CD4-positive, alpha-beta T cell (primary cell): Measurements from ENCODE around the gene PCLO. TPM values are rescaled to one million over a fixed set of nuclear protein-coding genes. Genes with fewer than 3 reads are reported as not detected.

Experiments
- ATAC-seq: fragments of 200-7000 bp; cut with Tn5 transposase; one replicate; pipeline ENCODE4 v1.10.0; 2022; ENCODE audit warnings: mild to moderate bottlenecking; ENCODE audit not compliant: poor library complexity
- CTCF ChIA-PET: fragments of 350-600 bp; sonication (Branson Sonifier 250); formaldehyde crosslinking; loops from one replicate; lab custom pipeline; 2021; ENCODE audit warnings: antibody characterized with exemption, inconsistent platforms; lab: Charles Lee
- POLR2A ChIA-PET: fragments of 350-600 bp; sonication (Branson Sonifier 250); formaldehyde crosslinking; loops from one replicate; lab custom pipeline; 2021; ENCODE audit warnings: antibody characterized with exemption, inconsistent platforms; lab: Charles Lee
- DNase-seq, 14 experiments: peaks; one replicate each; pipeline ENCODE4 v3.0.0-alpha.2; 2013 to 2020; ENCODE audit warnings: mixed read lengths in 2 of 14
- H3K27ac ChIP-seq, 2 donors: one replicate each; pipeline versions ENCODE4 v1.5.1 to v1.7.0; 2013; ENCODE audit warnings: low read length in 2 of 2, low read depth in 1 of 2, mild to moderate bottlenecking in 1 of 2
- H3K27me3 ChIP-seq, 2 experiments: 1 replicate in 1 of 2; 2 replicates in 1 of 2; pipeline versions ENCODE4 v1.6.1 to v1.7.0; 2013; ENCODE audit warnings: low read length in 2 of 2, control low read depth in 1 of 2, mild to moderate bottlenecking in 1 of 2, moderate library complexity in 1 of 2; ENCODE audit not compliant: insufficient read depth in 2 of 2, control insufficient read depth in 1 of 2
- H3K36me3 ChIP-seq: one replicate; pipeline ENCODE4 v1.6.1; 2013; ENCODE audit warnings: low read length, control low read depth; ENCODE audit not compliant: insufficient read depth
- H3K4me1 ChIP-seq: one replicate; pipeline ENCODE4 v1.6.1; 2013; ENCODE audit warnings: low read length, control low read depth; ENCODE audit not compliant: insufficient read depth
- H3K4me3 ChIP-seq: one replicate; pipeline ENCODE4 v1.5.1; 2013; ENCODE audit warnings: mild to moderate bottlenecking, low read length, moderate library complexity
- H3K9me3 ChIP-seq, 2 experiments: 1 replicate in 1 of 2; 2 replicates in 1 of 2; pipeline versions ENCODE4 v1.6.1 to v1.7.0; 2013; ENCODE audit warnings: low read length in 2 of 2, mild to moderate bottlenecking in 2 of 2, control low read depth in 1 of 2, moderate library complexity in 1 of 2; ENCODE audit not compliant: control insufficient read depth in 1 of 2, insufficient read depth in 1 of 2
- H3K27ac Mint-ChIP-seq: one replicate; pipeline ENCODE4 v1.8.0; 2020; ENCODE audit warnings: mixed read lengths
- H3K27me3 Mint-ChIP-seq: one replicate; pipeline ENCODE4 v1.8.0; 2021; ENCODE audit warnings: mixed read lengths
- H3K36me3 Mint-ChIP-seq: one replicate; pipeline ENCODE4 v1.8.0; 2021; ENCODE audit warnings: low read depth, mixed read lengths
- H3K4me1 Mint-ChIP-seq: one replicate; pipeline ENCODE4 v1.8.0; 2021; ENCODE audit warnings: low read depth, mixed read lengths
- H3K4me3 Mint-ChIP-seq: one replicate; pipeline ENCODE4 v1.8.0; 2020; ENCODE audit warnings: mild to moderate bottlenecking, mixed read lengths
- H3K9me3 Mint-ChIP-seq: one replicate; pipeline ENCODE4 v1.8.0; 2020; ENCODE audit warnings: mixed read lengths
- intact Hi-C, 2 experiments: fragments of 100-400 bp; cut with DNase I in 1 of 2; cut with micrococcal nuclease in 1 of 2; formaldehyde crosslinking; loops; one replicate each; pipeline versions ENCODE4 v1.15.1 to v1.9.0; 2023 to 2025; cut with DNase I, micrococcal nuclease
- total RNA-seq, 174 experiments: library from RNA in 2 of 174; stranded (reverse) in 2 of 174; gene quantifications; one replicate each; pipeline ENCODE4 v1.2.3 and lab custom pipeline; 2021 to 2026
- TF ChIP-seq, protein P1 (sequence below): fragments of 200-600 bp; IDR thresholded peaks from one replicate; pipeline ENCODE4 v1.8.0; 2022; ENCODE audit warnings: antibody characterized with exemption, mild to moderate bottlenecking

Gene PCLO
- total RNA-seq, 2 experiments from 2014 or later, result not detected

DNA sequence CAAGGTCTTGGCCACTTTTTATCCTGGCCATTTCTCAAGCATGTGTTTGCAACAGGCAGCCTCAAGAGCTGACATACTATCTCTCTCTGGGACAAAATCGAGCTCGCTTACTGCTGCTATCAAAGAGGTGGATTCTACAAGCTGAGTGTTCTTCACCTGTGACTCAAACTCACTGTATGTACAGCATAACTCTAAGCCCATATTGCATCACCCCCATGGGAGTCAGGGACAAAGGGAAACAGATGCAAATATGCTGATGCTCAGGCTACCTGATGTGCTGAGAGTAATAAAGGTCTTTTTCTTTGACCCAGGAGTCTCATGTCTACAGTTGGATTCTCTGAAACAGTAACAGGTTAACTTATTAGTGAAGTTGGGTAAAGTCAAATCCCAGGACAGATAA lies 45.2 kb downstream of the PCLO start:
- Mint-ChIP-seq H3K9me3 (peaks cover 7% of the 10 kb centered on the region), H3K27me3 (no peaks in the 10 kb centered on the region), H3K4me3 (no peak overlapping the region), H3K4me1 (no peaks in the 10 kb centered on the region), H3K36me3 (no peaks in the 10 kb centered on the region), H3K27ac (no peak overlapping the region)
- POLR2A ChIA-PET, result no interaction called here
- H3K4me3 ChIP-seq, result no peak overlapping the region
- no peak for DNase-seq
- no peaks in the 10 kb centered on the region for H3K36me3 ChIP-seq
- H3K4me1 ChIP-seq, result no peaks in the 10 kb centered on the region
- H3K27ac ChIP-seq, result no peak overlapping the region
- TF ChIP-seq, protein P1, sequence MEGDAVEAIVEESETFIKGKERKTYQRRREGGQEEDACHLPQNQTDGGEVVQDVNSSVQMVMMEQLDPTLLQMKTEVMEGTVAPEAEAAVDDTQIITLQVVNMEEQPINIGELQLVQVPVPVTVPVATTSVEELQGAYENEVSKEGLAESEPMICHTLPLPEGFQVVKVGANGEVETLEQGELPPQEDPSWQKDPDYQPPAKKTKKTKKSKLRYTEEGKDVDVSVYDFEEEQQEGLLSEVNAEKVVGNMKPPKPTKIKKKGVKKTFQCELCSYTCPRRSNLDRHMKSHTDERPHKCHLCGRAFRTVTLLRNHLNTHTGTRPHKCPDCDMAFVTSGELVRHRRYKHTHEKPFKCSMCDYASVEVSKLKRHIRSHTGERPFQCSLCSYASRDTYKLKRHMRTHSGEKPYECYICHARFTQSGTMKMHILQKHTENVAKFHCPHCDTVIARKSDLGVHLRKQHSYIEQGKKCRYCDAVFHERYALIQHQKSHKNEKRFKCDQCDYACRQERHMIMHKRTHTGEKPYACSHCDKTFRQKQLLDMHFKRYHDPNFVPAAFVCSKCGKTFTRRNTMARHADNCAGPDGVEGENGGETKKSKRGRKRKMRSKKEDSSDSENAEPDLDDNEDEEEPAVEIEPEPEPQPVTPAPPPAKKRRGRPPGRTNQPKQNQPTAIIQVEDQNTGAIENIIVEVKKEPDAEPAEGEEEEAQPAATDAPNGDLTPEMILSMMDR, result no peak
- H3K9me3 ChIP-seq, result peaks cover 5% of the 10 kb centered on the region in 2 experiments
- no peaks in the 10 kb centered on the region for H3K27me3 ChIP-seq
- intact Hi-C loops, result no loop called here
- ATAC-seq, result no peak
- CTCF ChIA-PET, result no interaction called here

DNA sequence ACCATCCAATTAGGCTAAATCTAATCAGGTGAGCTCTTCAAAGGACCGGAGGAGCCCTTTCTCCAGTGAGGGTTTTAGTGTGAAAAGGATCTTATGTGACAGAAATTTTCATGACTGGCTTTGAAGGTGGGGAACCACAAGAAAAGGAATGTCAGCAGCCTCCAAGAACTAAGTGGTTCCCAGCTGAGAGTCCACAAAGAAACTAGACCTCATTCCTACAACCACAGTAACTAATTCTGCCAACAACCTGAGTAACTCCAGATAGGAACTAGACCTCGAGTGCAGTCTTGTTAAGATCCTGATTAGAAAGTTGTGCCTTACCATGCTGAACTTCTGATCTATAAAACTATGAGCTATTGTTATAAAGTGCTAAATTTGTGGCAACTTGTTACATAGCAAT lies 51.3 kb downstream of the PCLO start:
- H3K27ac Mint-ChIP-seq, result no peak overlapping the region
- H3K9me3 Mint-ChIP-seq, result no peaks in the 10 kb centered on the region
- H3K27me3 Mint-ChIP-seq, result no peaks in the 10 kb centered on the region
- POLR2A ChIA-PET, result no interaction called here
- CTCF ChIA-PET, result no interaction called here
- intact Hi-C loops, result no loop called here
- Histone ChIP-seq H3K4me1 (no peaks in the 10 kb centered on the region), H3K36me3 (no peaks in the 10 kb centered on the region), H3K27me3 (no peaks in the 10 kb centered on the region), H3K27ac (no peak overlapping the region), H3K9me3 (no peaks in the 10 kb centered on the region), H3K4me3 (no peak overlapping the region)
- no peaks in the 10 kb centered on the region for H3K36me3 Mint-ChIP-seq
- no peaks in the 10 kb centered on the region for H3K4me1 Mint-ChIP-seq
- ATAC-seq, result no peak
- no peak for DNase-seq
- H3K4me3 Mint-ChIP-seq, result no peak overlapping the region
- TF ChIP-seq, protein P1, result no peak

DNA sequence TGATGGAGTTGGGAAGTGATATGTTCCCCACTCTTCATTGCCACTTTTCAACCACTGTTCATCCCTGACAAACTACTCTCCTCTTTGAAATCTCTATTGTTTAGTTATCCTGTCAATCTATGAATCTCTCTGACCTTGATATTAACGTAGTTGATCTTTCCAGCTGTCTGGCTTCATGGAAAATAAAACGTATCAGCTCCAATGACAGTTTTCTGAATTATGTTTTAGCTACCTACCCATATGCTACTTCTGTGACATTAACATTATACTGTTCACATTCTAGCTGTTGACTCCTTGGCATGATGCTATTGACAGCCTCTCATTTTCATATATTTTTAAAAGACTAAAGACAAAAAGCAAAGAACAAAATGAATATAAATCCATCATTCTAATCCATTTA lies 53.3 kb downstream of the PCLO start:
- no peak for DNase-seq
- Histone ChIP-seq H3K4me3 (no peak overlapping the region), H3K9me3 (no peaks in the 10 kb centered on the region), H3K4me1 (no peaks in the 10 kb centered on the region), H3K27me3 (no peaks in the 10 kb centered on the region), H3K36me3 (no peaks in the 10 kb centered on the region), H3K27ac (no peak overlapping the region)
- CTCF ChIA-PET, result no interaction called here
- no peak for ATAC-seq
- TF ChIP-seq, protein P1, result no peak
- intact Hi-C loops, result no loop called here
- no peaks in the 10 kb centered on the region for H3K9me3 Mint-ChIP-seq
- no peaks in the 10 kb centered on the region for H3K27me3 Mint-ChIP-seq
- H3K4me1 Mint-ChIP-seq, result no peaks in the 10 kb centered on the region
- no peak overlapping the region for H3K4me3 Mint-ChIP-seq
- POLR2A ChIA-PET, result no interaction called here
- H3K36me3 Mint-ChIP-seq, result no peaks in the 10 kb centered on the region
- H3K27ac Mint-ChIP-seq, result no peak overlapping the region
